PC-3 (cell line): Measurements from ENCODE around the gene CUZD1. TPM values are rescaled to one million over a fixed set of nuclear protein-coding genes. Genes with fewer than 3 reads are reported as not detected.

Source experiments
- ATAC-seq: fragments of 200-7000 bp; cut with Tn5 transposase; 2 replicates; pipeline ENCODE4 v1.9.1; 2020; ENCODE audit warnings: mild to moderate bottlenecking, moderate library complexity
- BruUV-seq: library from RNA; stranded (reverse); fragments of 400-500 nt; replicated peaks from 2 replicates; lab custom pipeline; 2021; lab: Mats Ljungman, UMichigan
- CTCF ChIA-PET: fragments of 300-600 bp; sonication (Branson Sonifier 250); formaldehyde crosslinking; loops from one replicate; lab custom pipeline; 2022; ENCODE audit warnings: antibody characterized with exemption; lab: Charles Lee
- POLR2A ChIA-PET: fragments of 300-600 bp; sonication (Branson Sonifier 250); formaldehyde crosslinking; loops from one replicate; lab custom pipeline; 2022; ENCODE audit warnings: antibody characterized with exemption; ENCODE audit not compliant: unreplicated experiment; lab: Charles Lee
- DNase-seq: peaks from one replicate; pipeline ENCODE4 v3.0.0-alpha.2; 2015
- H2AFZ ChIP-seq: fragments of 300-600 bp; sonication (generic); 2 replicates; pipeline ENCODE4 v1.6.0; 2016; ENCODE audit warnings: antibody characterized with exemption, low read length
- H3F3A ChIP-seq: fragments of 300-600 bp; sonication (generic); one replicate; pipeline ENCODE4 v1.6.0; 2017; ENCODE audit warnings: antibody characterized with exemption, low read length, control low read depth, mild to moderate bottlenecking; ENCODE audit not compliant: unreplicated experiment
- H3K27ac ChIP-seq: fragments of 300-600 bp; sonication (generic); 2 replicates; pipeline ENCODE4 v1.5.1; 2016; ENCODE audit warnings: mild to moderate bottlenecking, low read length
- H3K27me3 ChIP-seq: fragments of 300-600 bp; sonication (generic); 2 replicates; pipeline ENCODE4 v1.6.1; 2016; ENCODE audit warnings: low read length, mixed read lengths
- H3K36me3 ChIP-seq: fragments of 300-600 bp; sonication (generic); 2 replicates; pipeline ENCODE4 v1.6.1; 2016; ENCODE audit warnings: low read depth, mixed run types, low read length, mixed read lengths
- H3K4me1 ChIP-seq: fragments of 300-600 bp; sonication (generic); 2 replicates; pipeline ENCODE4 v1.5.1; 2016; ENCODE audit warnings: low read length; ENCODE audit not compliant: insufficient read depth
- H3K4me2 ChIP-seq: fragments of 300-600 bp; sonication (generic); 2 replicates; pipeline ENCODE4 v1.6.0; 2016; ENCODE audit warnings: low read length
- H3K4me3 ChIP-seq: fragments of 300-600 bp; sonication (generic); 2 replicates; pipeline ENCODE4 v1.5.1; 2016; ENCODE audit warnings: mild to moderate bottlenecking, low read length, mixed read lengths
- H3K79me2 ChIP-seq: fragments of 300-600 bp; sonication (generic); 2 replicates; pipeline ENCODE4 v1.6.1; 2017; ENCODE audit warnings: low read length, mixed read lengths
- H3K9ac ChIP-seq: fragments of 300-600 bp; sonication (generic); 2 replicates; pipeline ENCODE4 v1.6.0; 2016; ENCODE audit warnings: mild to moderate bottlenecking, low read length
- H3K9me2 ChIP-seq: fragments of 300-600 bp; sonication (generic); replicated peaks from 2 replicates; pipeline ENCODE4 v1.6.1; 2016; ENCODE audit warnings: mixed run types, low read length, mixed read lengths
- H3K9me3 ChIP-seq: fragments of 300-600 bp; sonication (generic); 2 replicates; pipeline ENCODE4 v1.6.1; 2016; ENCODE audit warnings: low read length, mixed read lengths
- H4K20me1 ChIP-seq: fragments of 300-600 bp; sonication (generic); 2 replicates; pipeline ENCODE4 v1.6.1; 2016; ENCODE audit warnings: low read length, mixed read lengths
- EZH2 ChIP-seq: fragments of 300-600 bp; sonication (generic); IDR thresholded peaks from one replicate; pipeline ENCODE4 v1.6.1; 2017; ENCODE audit warnings: antibody characterized with exemption, mild to moderate bottlenecking, low read length; ENCODE audit not compliant: unreplicated experiment
- EZH2phosphoT487 ChIP-seq: fragments of 300-600 bp; sonication (generic); IDR thresholded peaks from 2 replicates; pipeline ENCODE4 v1.6.1; 2018; ENCODE audit warnings: mild to moderate bottlenecking, antibody characterized with exemption, low read length, borderline replicate concordance
- intact Hi-C: fragments of 100-400 bp; cut with micrococcal nuclease; formaldehyde crosslinking; loops from 2 replicates; pipeline ENCODE4 v1.9.0; 2023
- total RNA-seq: library from RNA; depleted of rRNA; stranded (reverse); fragments of >200 nt; gene quantifications from 2 replicates; pipeline ENCODE4 v1.2.3, GENCODE V29; 2014
- TF ChIP-seq, protein P1 (sequence below): fragments of 300-600 bp; sonication (generic); conservative IDR thresholded peaks from 2 replicates; pipeline ENCODE4 v1.5.1; 2017; ENCODE audit warnings: antibody characterized with exemption, low read depth, mild to moderate bottlenecking, low read length

CUZD1 gene
- total RNA-seq, 1 experiment from 2014 or later, result 0.36 TPM

GRCh38 chr10:122839505-122839904 lies 6.2 kb downstream of the CUZD1 start:
- no peak for DNase-seq
- H2AFZ ChIP-seq, result no peak overlapping the region
- TF ChIP-seq EZH2, result no peak
- no peak for TF ChIP-seq EZH2phosphoT487
- TF ChIP-seq, protein P1, sequence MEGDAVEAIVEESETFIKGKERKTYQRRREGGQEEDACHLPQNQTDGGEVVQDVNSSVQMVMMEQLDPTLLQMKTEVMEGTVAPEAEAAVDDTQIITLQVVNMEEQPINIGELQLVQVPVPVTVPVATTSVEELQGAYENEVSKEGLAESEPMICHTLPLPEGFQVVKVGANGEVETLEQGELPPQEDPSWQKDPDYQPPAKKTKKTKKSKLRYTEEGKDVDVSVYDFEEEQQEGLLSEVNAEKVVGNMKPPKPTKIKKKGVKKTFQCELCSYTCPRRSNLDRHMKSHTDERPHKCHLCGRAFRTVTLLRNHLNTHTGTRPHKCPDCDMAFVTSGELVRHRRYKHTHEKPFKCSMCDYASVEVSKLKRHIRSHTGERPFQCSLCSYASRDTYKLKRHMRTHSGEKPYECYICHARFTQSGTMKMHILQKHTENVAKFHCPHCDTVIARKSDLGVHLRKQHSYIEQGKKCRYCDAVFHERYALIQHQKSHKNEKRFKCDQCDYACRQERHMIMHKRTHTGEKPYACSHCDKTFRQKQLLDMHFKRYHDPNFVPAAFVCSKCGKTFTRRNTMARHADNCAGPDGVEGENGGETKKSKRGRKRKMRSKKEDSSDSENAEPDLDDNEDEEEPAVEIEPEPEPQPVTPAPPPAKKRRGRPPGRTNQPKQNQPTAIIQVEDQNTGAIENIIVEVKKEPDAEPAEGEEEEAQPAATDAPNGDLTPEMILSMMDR, result no peak
- ATAC-seq, result no peak
- no peaks in the 10 kb centered on the region for H3K36me3 ChIP-seq
- H3K4me3 ChIP-seq, result no peak overlapping the region
- BruUV-seq, result no TSS peak
- H3K27me3 ChIP-seq, result no peaks in the 10 kb centered on the region
- CTCF ChIA-PET, result no interaction called here
- intact Hi-C loops, result no loop called here
- H3K4me1 ChIP-seq, result no peaks in the 10 kb centered on the region
- no peak overlapping the region for H3K9ac ChIP-seq
- no peaks in the 10 kb centered on the region for H4K20me1 ChIP-seq
- no peaks in the 10 kb centered on the region for H3K79me2 ChIP-seq
- no peaks in the 10 kb centered on the region for H3K9me2 ChIP-seq
- H3K27ac ChIP-seq, result no peak overlapping the region
- no peaks in the 10 kb centered on the region for H3F3A ChIP-seq
- POLR2A ChIA-PET, result no interaction called here
- no peaks in the 10 kb centered on the region for H3K9me3 ChIP-seq
- no peak overlapping the region for H3K4me2 ChIP-seq

GRCh38 chr10:122838880-122839279 lies 6.8 kb downstream of the CUZD1 start:
- H3K27ac ChIP-seq, result no peak overlapping the region
- no peak overlapping the region for H3K9ac ChIP-seq
- H3K36me3 ChIP-seq, result no peaks in the 10 kb centered on the region
- CTCF ChIA-PET, result no interaction called here
- no peak overlapping the region for H3K4me2 ChIP-seq
- H3F3A ChIP-seq, result no peaks in the 10 kb centered on the region
- POLR2A ChIA-PET, result no interaction called here
- no peaks in the 10 kb centered on the region for H3K27me3 ChIP-seq
- no TSS peak for BruUV-seq
- intact Hi-C loops, result no loop called here
- DNase-seq, result no peak
- TF ChIP-seq, protein P1, result no peak
- no peak for TF ChIP-seq EZH2phosphoT487
- TF ChIP-seq EZH2, result no peak
- no peaks in the 10 kb centered on the region for H3K9me2 ChIP-seq
- H3K4me3 ChIP-seq, result no peak overlapping the region
- H4K20me1 ChIP-seq, result no peaks in the 10 kb centered on the region
- no peaks in the 10 kb centered on the region for H3K79me2 ChIP-seq
- ATAC-seq, result no peak
- no peak overlapping the region for H2AFZ ChIP-seq
- H3K4me1 ChIP-seq, result no peaks in the 10 kb centered on the region
- no peaks in the 10 kb centered on the region for H3K9me3 ChIP-seq

DNA sequence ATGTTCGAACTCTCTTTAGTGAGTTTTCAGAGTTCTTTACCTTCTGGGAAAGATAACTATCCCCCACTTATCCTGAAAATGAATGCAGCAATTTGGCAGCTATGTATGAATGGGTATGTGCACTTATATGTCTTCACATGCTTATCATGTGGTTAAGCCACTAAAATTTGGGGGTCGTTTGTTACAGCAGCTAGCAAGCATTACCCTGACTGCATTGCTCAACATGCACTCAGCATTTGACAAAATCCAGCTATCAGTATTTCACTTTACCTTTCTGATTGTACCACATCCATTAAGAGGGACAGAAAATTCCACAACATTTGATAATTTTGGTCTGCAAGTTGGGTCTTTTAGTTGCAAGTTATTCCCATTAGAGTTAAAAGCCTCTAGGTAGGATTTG lies 9.7 kb downstream of the CUZD1 start:
- Histone ChIP-seq H3K9ac (no peak overlapping the region), H3K4me2 (no peak overlapping the region), H3F3A (no peaks in the 10 kb centered on the region), H3K36me3 (peaks cover 4% of the 10 kb centered on the region; the same call in 1 of the 2 replicates), H3K4me1 (no peaks in the 10 kb centered on the region), H3K4me3 (no peak overlapping the region), H3K9me2 (no peaks in the 10 kb centered on the region), H2AFZ (no peak overlapping the region), H3K27ac (no peak overlapping the region), H3K79me2 (no peaks in the 10 kb centered on the region), H3K9me3 (no peaks in the 10 kb centered on the region), H3K27me3 (no peaks in the 10 kb centered on the region), H4K20me1 (no peaks in the 10 kb centered on the region)
- ChIA-PET POLR2A (no interaction called here), CTCF (no interaction called here)
- DNase-seq (no peak), ATAC-seq (no peak)
- no TSS peak for BruUV-seq
- intact Hi-C loops, result no loop called here
- TF ChIP-seq EZH2 (no peak), EZH2phosphoT487 (no peak)
- TF ChIP-seq, protein P1, result no peak
